HepG2 (cell line): ENCODE results near the gene NPDC1. TPM values are rescaled to one million over a fixed set of nuclear protein-coding genes. Genes with fewer than 3 reads are reported as not detected.

Experiments used
- ATAC-seq: fragments of 200-7000 bp; cut with Tn5 transposase; 3 replicates; pipeline ENCODE4 v1.9.1; 2020; ENCODE audit warnings: mild to moderate bottlenecking, moderate library complexity
- BruUV-seq: library from RNA; stranded (reverse); fragments of 400-500 nt; replicated peaks from 2 replicates; lab custom pipeline; 2021; lab: Mats Ljungman, UMichigan
- CTCF ChIA-PET: fragments of 300-600 bp; formaldehyde crosslinking; extraction: SDS; loops from one replicate; lab custom pipeline; 2021; ENCODE audit warnings: low total read pairs, inconsistent platforms, low intra/inter-chr PET ratio; lab: Yijun Ruan, JAX
- POLR2A ChIA-PET: fragments of 350-600 bp; sonication (Branson Sonifier 250); formaldehyde crosslinking; loops from one replicate; lab custom pipeline; 2020; ENCODE audit warnings: antibody characterized with exemption, inconsistent platforms; lab: Yijun Ruan, JAX
- DNase-seq: peaks from one replicate; pipeline ENCODE4 v3.0.0-alpha.2; 2015; ENCODE audit warnings: low spot score
- FAIRE-seq: peaks from 3 replicates; lab custom pipeline; 2011; peaks lifted over from hg19 to GRCh38; lab: Jason Lieb, UNC
- H2AFZ ChIP-seq: one replicate; pipeline ENCODE4 v1.6.1; 2011; ENCODE audit warnings: low read length, inconsistent platforms
- H3K27ac ChIP-seq: fragments of 300-600 bp; 3 replicates; pipeline ENCODE4 v1.8.0; 2011; ENCODE audit warnings: mixed run types, mild to moderate bottlenecking, mixed read lengths, low read length, inconsistent platforms; ENCODE audit not compliant: insufficient read depth; ENCODE audit errors: extremely low read length
- H3K27me3 ChIP-seq, 2 experiments: fragments of 200-600 bp in 1 of 2; 2 replicates in 1 of 2; 3 replicates in 1 of 2; pipeline versions ENCODE4 v1.6.0 to v1.8.0; 2011; ENCODE audit warnings: low read length in 2 of 2, mild to moderate bottlenecking in 2 of 2, moderate library complexity in 2 of 2, inconsistent platforms in 1 of 2; ENCODE audit not compliant: insufficient read depth in 2 of 2, control insufficient read depth in 1 of 2
- H3K36me3 ChIP-seq, 2 experiments: fragments of 200-600 bp in 1 of 2; replicated peaks in 1 of 2; 2 replicates in 1 of 2; 3 replicates in 1 of 2; pipeline versions ENCODE4 v1.5.1 to v1.8.0; 2011; ENCODE audit warnings: low read length in 2 of 2, inconsistent platforms in 1 of 2; ENCODE audit not compliant: insufficient read depth in 2 of 2, control insufficient read depth in 1 of 2
- H3K4me1 ChIP-seq: 2 replicates; pipeline ENCODE4 v1.5.1; 2012; ENCODE audit warnings: low read length, inconsistent platforms; ENCODE audit not compliant: insufficient read depth
- H3K4me2 ChIP-seq: 2 replicates; pipeline ENCODE4 v1.6.0; 2011; ENCODE audit warnings: low read depth, low read length, inconsistent platforms
- H3K4me3 ChIP-seq, 3 experiments: fragments of 200-600 bp in 1 of 3; sonication (generic), shearing (Covaris generic) in 1 of 3; replicated peaks in 1 of 3; 2 replicates each; pipeline ENCODE4 v1.5.1; 2011 to 2016; ENCODE audit warnings: low read length in 3 of 3, inconsistent platforms in 2 of 3, low read depth in 2 of 3, mild to moderate bottlenecking in 2 of 3, control low read depth in 1 of 3, mixed read lengths in 1 of 3; ENCODE audit not compliant: insufficient read depth in 1 of 3
- H3K79me2 ChIP-seq: one replicate; pipeline ENCODE4 v1.6.1; 2011; ENCODE audit warnings: low read length, inconsistent platforms; ENCODE audit not compliant: insufficient read depth
- H3K9ac ChIP-seq: 2 replicates; pipeline ENCODE4 v1.6.0; 2011; ENCODE audit warnings: mild to moderate bottlenecking, low read depth, low read length, inconsistent platforms; ENCODE audit not compliant: insufficient read depth
- H3K9me3 ChIP-seq: 2 replicates; pipeline ENCODE4 v1.5.1; 2012; ENCODE audit warnings: mild to moderate bottlenecking, low read length
- H4K20me1 ChIP-seq: 2 replicates; pipeline ENCODE4 v1.6.0; 2011; ENCODE audit warnings: inconsistent platforms, mild to moderate bottlenecking, low read length, moderate library complexity; ENCODE audit not compliant: insufficient read depth
- CREB1 ChIP-seq, 2 experiments: fragments of 450-650 bp in 1 of 2; IDR thresholded peaks; 2 replicates each; pipeline ENCODE4 v1.6.1; 2016 to 2017; ENCODE audit warnings: control low read depth in 1 of 2, mild to moderate bottlenecking in 1 of 2, missing compliant biosample characterization in 1 of 2, missing genetic modification characterization in 1 of 2
- EED ChIP-seq: sonication (generic); formaldehyde crosslinking; IDR thresholded peaks from 2 replicates; pipeline ENCODE4 v1.5.0; 2020; ENCODE audit warnings: mild to moderate bottlenecking, missing genetic modification reagents
- FIP1L1 ChIP-seq: fragments of 200-400 bp; formaldehyde crosslinking; IDR thresholded peaks from 2 replicates; pipeline ENCODE4 v1.6.1; 2018; ENCODE audit warnings: low read depth, mild to moderate bottlenecking, low read length, moderate library complexity, borderline replicate concordance; ENCODE audit not compliant: insufficient read depth
- RBAK ChIP-seq: sonication (generic); formaldehyde crosslinking; IDR thresholded peaks from 2 replicates; pipeline ENCODE4 v1.5.1; 2020; ENCODE audit warnings: mild to moderate bottlenecking, missing genetic modification reagents
- SSRP1 ChIP-seq: IDR thresholded peaks from 2 replicates; pipeline ENCODE4 v1.6.1; 2016; ENCODE audit warnings: control low read depth
- TARDBP ChIP-seq: sonication (generic); formaldehyde crosslinking; IDR thresholded peaks from 2 replicates; pipeline ENCODE4 v1.8.0; 2022; ENCODE audit warnings: mild to moderate bottlenecking, missing genetic modification reagents
- ZFP36 ChIP-seq: fragments of 150-350 bp; IDR thresholded peaks from 2 replicates; pipeline ENCODE4 v1.6.1; 2018; ENCODE audit warnings: borderline replicate concordance, low read length, low read depth; ENCODE audit not compliant: partially characterized antibody
- ZFP41 ChIP-seq: sonication (generic); formaldehyde crosslinking; IDR thresholded peaks from 2 replicates; pipeline ENCODE4 v1.4.0; 2020; ENCODE audit warnings: mild to moderate bottlenecking, missing genetic modification reagents, borderline replicate concordance
- ZNF383 ChIP-seq: sonication (generic); formaldehyde crosslinking; IDR thresholded peaks from 2 replicates; pipeline ENCODE4 v1.4.0; 2020; ENCODE audit warnings: missing genetic modification reagents, mild to moderate bottlenecking, borderline replicate concordance
- ZNF441 ChIP-seq: sonication (generic); formaldehyde crosslinking; IDR thresholded peaks from 2 replicates; pipeline ENCODE4 v1.7.0; 2021; ENCODE audit warnings: missing genetic modification reagents, borderline replicate concordance
- ZNF564 ChIP-seq: sonication (generic); formaldehyde crosslinking; IDR thresholded peaks from 2 replicates; pipeline ENCODE4 v1.8.1; 2023; ENCODE audit warnings: mild to moderate bottlenecking, missing genetic modification reagents
- ZSCAN25 ChIP-seq: sonication (generic); formaldehyde crosslinking; IDR thresholded peaks from 2 replicates; pipeline ENCODE4 v1.8.0; 2022; ENCODE audit warnings: mild to moderate bottlenecking, missing genetic modification reagents
- WGBS: methylation state at CpG from one replicate; pipeline ENCODE4 v1.1.6; 2017; ENCODE audit warnings: low lambda C conversion rate; 5-methylcytosine and 5-hydroxymethylcytosine counted together
- in situ Hi-C: cut with HindIII; loops from 2 replicates; pipeline ENCODE4 v1.10.0; 2017; ENCODE audit warnings: low pct_unique_long_range_greater_than_20kb; ENCODE audit not compliant: extremely low pct_ligation_motif_present
- intact Hi-C: fragments of 100-400 bp; cut with micrococcal nuclease; formaldehyde crosslinking; loops from one replicate; pipeline ENCODE4 v1.10.0; 2022; ENCODE audit not compliant: unreplicated experiment
- polyA plus RNA-seq, 8 experiments: library from polyadenylated mRNA; depleted of rRNA in 3 of 8; stranded (reverse) in 7 of 8; unstranded in 1 of 8; fragments of >200 nt; fragmentation: Illumina TruSeq in 4 of 8; extraction: Trizol in 4 of 8; gene quantifications; 2 replicates each; pipeline versions ENCODE4 v1.2.1 to v1.2.3, GENCODE V29; 2011 to 2016; ENCODE audit warnings: low read depth in 4 of 8, missing spikeins in 1 of 8, mixed read lengths in 1 of 8; ENCODE audit not compliant: insufficient read depth in 1 of 8
- total RNA-seq, 5 experiments: library from RNA; depleted of rRNA; stranded (reverse); fragments of >200 nt; fragmentation: Illumina TruSeq; extraction: Trizol; gene quantifications; 2 replicates each; pipeline ENCODE4 v1.2.3, GENCODE V29; 2016; ENCODE audit warnings: low read depth in 1 of 5
- TF ChIP-seq, protein P1 (sequence below), 2 experiments: IDR thresholded peaks; 2 replicates each; pipeline ENCODE4 v1.6.1; 2011 to 2012; ENCODE audit warnings: low read length in 2 of 2, borderline replicate concordance in 1 of 2, low read depth in 1 of 2, mild to moderate bottlenecking in 1 of 2, moderate library complexity in 1 of 2
- TF ChIP-seq, protein P2 (sequence below): IDR thresholded peaks from 2 replicates; pipeline ENCODE4 v1.6.1; 2016

The NPDC1 gene
- total and polyA plus RNA-seq, 2 of the 13 experiments (the other 11 are each of a cell fraction or from before 2014, with no cell fraction given) = 0.84 to 5.4 TPM

DNA sequence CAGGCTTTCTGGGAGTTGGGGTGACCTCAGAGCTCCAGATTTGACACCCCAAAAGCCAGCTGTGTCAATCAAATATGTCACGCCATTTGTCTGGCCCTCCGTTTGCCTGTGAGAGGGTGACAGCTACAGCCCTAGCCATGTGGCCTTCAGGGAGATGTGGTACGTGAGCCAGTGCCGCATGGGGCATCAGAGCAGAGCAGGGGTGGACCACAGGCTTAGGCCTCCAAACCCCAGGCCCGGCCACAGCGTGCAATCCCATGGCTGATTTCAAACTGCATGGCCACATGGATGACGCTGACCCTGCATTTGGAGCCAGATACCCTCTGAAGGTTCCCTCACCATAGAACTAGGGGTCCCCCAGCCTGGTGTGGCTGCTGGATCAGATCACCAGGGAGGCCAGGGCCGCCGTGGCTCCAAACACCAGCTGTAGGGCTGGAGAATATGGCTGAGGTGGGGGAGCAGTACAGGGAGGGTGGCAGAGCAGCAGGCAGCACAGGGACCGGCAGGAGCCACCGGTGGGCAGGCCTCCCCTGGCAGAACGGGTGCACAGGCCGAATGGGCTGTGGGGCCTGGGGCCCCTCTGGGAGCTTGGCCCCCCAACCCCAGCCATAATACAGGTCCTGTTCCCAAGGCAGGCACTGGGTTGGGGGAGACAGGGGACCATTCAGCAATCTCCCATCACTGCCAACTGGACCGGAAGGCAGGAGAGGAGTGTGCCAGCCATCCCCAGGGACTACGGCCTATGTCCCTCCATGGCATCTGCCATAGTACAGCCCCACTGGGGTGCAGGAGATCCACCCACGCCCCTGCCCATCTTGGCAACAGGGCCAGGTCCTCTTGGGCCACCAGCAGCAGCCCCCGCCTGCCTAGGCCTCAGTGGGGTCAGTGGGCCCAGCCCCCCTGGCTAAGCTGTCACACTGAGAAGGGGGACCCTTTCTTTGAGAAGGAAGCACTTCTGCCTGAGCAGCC is 22.8 kb upstream of the NPDC1 start (continued):
- TF ChIP-seq ZNF564 (CRISPR knock-in tag) = no peak
- TF ChIP-seq ZFP41 = no peak
- TF ChIP-seq RBAK (CRISPR knock-in tag) = no peak

DNA sequence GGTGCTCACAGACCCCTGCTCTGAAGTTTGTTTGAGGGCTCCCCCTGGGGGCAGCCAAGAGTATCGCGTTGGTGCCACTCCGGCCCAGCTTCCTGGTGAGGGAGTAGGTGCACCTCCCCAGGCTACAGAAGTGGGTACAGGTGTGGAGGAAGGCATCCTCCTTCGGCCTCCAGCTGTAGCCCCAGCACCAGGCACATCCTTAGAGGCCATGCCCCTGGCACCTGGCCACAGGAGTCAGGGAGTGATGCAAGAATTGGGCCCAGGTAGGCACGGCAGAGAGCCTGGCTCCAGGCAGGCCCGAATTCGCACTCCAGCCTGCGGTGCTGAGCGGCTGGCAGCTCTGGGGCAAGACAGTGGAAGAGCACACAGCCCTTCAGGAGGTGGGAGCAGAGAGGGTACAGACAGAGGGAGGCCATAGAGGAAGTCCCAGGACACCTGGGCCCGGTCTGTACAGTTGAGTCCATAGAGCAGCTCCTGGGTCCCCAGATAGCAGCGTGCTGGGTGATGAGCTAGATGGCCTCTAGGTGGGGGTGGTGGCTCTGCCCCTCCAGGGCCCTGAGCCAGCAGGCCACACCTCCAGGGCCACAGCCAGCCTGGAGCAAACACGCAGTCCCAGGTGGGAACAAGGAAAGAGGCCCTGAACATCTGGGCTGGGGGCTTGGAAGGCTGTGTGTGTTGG is 22.0 kb upstream of the NPDC1 start:
- H2AFZ ChIP-seq = no peak overlapping the region
- in situ Hi-C loops = no loop called here
- peak overlapping the region; percentile 41 for H3K27ac ChIP-seq
- POLR2A ChIA-PET = interaction anchor here (0.6 to 6.0 kb wide), 12 partner anchors 9 to 268 kb away, joined by 3 to 105 read pairs (median 4); partner anchors contain the start of genes ENTPD2, MAN1B1, NPDC1 and TOR4A
- peaks cover 7% of the 10 kb centered on the region; the same call in 1 of the 2 replicates for H4K20me1 ChIP-seq
- H3K4me1 ChIP-seq = peaks cover 35% of the 10 kb centered on the region
- H3K9ac ChIP-seq = peak overlapping the region; percentile 67; the same call in 1 of the 2 replicates
- H3K27me3 ChIP-seq = no peaks in the 10 kb centered on the region; a peak in 1 of 5 replicates
- no peaks in the 10 kb centered on the region for H3K9me3 ChIP-seq
- no TSS peak for BruUV-seq
- DNase-seq = peak; percentile 82
- WGBS = 0% methylated on average over 2 of the region's 12 CpGs
- ATAC-seq = peak; percentile 82
- CTCF ChIA-PET = interaction anchor here (0.8 to 2.2 kb wide), 6 partner anchors 18 to 48 kb away, joined by 3 to 25 read pairs (median 4); partner anchors contain the start of genes ABCA2, MAN1B1 and NPDC1
- peak overlapping the region; percentile 96 for H3K4me2 ChIP-seq
- peaks cover 3 to 16% of the 10 kb centered on the region in 2 experiments; a peak in 2 of 5 replicates for H3K36me3 ChIP-seq
- peak overlapping the region; percentile 58 to 88 (median 74); a peak in 5 of 6 replicates for H3K4me3 ChIP-seq
- intact Hi-C loops = loop anchor here (1.0 kb wide), 1 partner anchor 22 kb away; the partner anchor contains the start of gene NPDC1
- peak; percentile 92 for FAIRE-seq
- H3K79me2 ChIP-seq = peaks cover 13% of the 10 kb centered on the region
- TF ChIP-seq FIP1L1 (no peak), CREB1 (IDR thresholded peaks at IDR 0.05) (no peak), CREB1 (CRISPR knock-in tag; IDR thresholded peaks at IDR 0.05) (no peak), ZSCAN25 (CRISPR knock-in tag) (peak; percentile 79; the same call in 1 of the 2 replicates), ZNF383 (CRISPR knock-in tag) (no peak), ZFP36 (no peak), EED (CRISPR knock-in tag) (no peak), ZNF441 (CRISPR knock-in tag) (no peak), SSRP1 (CRISPR knock-in tag) (no peak), TARDBP (CRISPR knock-in tag) (0 out of 2 replicates have a peak, but pooled peaks have one; percentile 15)
- TF ChIP-seq, protein P1, sequence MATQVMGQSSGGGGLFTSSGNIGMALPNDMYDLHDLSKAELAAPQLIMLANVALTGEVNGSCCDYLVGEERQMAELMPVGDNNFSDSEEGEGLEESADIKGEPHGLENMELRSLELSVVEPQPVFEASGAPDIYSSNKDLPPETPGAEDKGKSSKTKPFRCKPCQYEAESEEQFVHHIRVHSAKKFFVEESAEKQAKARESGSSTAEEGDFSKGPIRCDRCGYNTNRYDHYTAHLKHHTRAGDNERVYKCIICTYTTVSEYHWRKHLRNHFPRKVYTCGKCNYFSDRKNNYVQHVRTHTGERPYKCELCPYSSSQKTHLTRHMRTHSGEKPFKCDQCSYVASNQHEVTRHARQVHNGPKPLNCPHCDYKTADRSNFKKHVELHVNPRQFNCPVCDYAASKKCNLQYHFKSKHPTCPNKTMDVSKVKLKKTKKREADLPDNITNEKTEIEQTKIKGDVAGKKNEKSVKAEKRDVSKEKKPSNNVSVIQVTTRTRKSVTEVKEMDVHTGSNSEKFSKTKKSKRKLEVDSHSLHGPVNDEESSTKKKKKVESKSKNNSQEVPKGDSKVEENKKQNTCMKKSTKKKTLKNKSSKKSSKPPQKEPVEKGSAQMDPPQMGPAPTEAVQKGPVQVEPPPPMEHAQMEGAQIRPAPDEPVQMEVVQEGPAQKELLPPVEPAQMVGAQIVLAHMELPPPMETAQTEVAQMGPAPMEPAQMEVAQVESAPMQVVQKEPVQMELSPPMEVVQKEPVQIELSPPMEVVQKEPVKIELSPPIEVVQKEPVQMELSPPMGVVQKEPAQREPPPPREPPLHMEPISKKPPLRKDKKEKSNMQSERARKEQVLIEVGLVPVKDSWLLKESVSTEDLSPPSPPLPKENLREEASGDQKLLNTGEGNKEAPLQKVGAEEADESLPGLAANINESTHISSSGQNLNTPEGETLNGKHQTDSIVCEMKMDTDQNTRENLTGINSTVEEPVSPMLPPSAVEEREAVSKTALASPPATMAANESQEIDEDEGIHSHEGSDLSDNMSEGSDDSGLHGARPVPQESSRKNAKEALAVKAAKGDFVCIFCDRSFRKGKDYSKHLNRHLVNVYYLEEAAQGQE (IDR thresholded peaks at IDR 0.05; ENCODE audit: borderline replicate concordance in 1 of 2, low read depth in 1 of 2, low read length in 2 of 2) = 0 out of 4 replicates have a peak, but pooled peaks of 1 of the 2 experiments have one; percentile 29
- TF ChIP-seq, protein P2, sequence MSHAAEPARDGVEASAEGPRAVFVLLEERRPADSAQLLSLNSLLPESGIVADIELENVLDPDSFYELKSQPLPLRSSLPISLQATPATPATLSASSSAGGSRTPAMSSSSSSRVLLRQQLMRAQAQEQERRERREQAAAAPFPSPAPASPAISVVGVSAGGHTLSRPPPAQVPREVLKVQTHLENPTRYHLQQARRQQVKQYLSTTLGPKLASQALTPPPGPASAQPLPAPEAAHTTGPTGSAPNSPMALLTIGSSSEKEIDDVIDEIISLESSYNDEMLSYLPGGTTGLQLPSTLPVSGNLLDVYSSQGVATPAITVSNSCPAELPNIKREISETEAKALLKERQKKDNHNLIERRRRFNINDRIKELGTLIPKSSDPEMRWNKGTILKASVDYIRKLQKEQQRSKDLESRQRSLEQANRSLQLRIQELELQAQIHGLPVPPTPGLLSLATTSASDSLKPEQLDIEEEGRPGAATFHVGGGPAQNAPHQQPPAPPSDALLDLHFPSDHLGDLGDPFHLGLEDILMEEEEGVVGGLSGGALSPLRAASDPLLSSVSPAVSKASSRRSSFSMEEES (CRISPR knock-in tag) = no peak
